Inflammatory macrophage treated with lipopolysaccharide for 4 hours (primary cell): ENCODE results near the gene CENPQ.
"Not testable (repeated sequence)": the region's sequence is repeated elsewhere in the genome, so short reads cannot be mapped to it uniquely, and the experiment has no call there.

Source experiments
- DNase-seq: peaks from one replicate; pipeline ENCODE4 v3.0.0-alpha.2; 2020

The CENPQ gene, protein sequence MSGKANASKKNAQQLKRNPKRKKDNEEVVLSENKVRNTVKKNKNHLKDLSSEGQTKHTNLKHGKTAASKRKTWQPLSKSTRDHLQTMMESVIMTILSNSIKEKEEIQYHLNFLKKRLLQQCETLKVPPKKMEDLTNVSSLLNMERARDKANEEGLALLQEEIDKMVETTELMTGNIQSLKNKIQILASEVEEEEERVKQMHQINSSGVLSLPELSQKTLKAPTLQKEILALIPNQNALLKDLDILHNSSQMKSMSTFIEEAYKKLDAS

DNA sequence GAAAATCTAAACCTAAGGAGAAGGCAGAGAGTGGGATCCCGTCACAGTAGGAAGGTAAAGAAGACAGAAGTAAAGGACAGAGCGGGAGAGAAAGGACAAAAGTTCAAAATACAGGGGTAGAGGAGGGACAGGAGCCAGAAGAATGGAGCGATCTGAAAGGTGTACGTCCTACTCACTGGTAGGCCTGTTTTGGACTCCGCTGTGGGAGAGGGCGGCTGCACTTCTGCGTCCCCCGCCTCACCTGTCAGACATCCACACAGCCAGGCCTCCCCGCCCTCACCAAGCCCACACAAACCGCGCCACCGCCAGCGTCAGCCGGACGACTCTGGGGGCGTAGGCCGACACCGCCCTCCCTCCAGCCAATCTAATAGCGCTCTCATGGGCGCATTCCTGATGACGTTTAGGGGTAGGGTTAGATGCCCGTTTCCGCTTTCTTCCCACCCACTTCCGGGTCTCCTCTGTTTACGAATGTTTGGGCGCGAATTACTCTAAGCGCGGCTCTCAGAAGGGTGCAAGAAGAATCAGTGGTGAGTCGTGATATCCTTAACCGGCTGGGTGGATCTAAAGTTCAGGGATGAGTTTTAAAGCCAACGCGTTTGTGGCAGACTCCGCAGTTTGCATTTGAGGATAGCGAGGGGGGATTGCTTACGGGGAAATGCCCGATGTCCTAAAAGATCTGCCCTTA lies at the start of gene CENPQ, which contains the start of gene MMUT:
TSS of gene CENPQ (plus strand) at position 444 of the 685 bp plus-strand sequence. CDS start 6,807 bp downstream, outside the sequence.
TSS of gene MMUT (minus strand) at position 327 of the 685 bp plus-strand sequence. CDS start 3,787 bp downstream, outside the sequence.
- peak; percentile 96 for DNase-seq

DNA sequence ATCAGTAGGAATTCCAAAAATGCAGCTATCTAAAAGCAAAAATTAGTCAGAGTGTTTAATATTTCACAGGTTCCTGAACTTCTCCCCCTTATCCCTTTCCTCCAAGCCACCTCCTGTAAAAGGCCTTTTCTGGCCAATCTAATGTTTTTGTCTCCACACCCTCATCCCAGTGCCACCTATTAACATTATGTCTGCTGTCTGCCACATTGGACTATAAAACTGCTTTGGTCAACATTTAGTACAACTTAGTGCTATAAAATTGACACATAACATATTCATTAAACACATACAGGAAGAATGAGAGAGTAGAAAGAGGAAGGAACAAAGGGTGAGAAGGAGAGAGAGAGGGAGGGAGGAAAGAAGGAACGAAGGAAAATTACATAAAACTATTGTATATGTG lies 47.8 kb upstream of the CENPQ start:
- no peak for DNase-seq

DNA sequence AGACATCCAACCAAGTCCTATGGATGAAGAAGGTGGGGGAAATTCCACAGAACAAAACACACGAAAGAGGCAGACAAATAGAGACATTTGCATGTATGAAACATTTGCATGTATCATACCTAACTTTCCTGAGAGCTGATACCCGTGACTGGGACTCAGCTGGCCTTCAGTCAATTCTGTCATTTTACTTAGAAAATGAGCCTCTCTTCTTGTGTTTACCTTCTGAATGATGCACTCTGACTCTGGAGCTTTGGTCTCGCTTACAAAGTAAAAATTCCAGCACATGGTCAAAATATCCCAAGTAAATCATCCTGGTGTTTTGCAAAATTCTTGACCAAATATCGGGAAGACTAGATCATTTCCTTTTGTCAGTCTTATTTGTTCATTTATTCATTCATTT lies 47.0 kb upstream of the CENPQ start:
- DNase-seq, result no peak

DNA sequence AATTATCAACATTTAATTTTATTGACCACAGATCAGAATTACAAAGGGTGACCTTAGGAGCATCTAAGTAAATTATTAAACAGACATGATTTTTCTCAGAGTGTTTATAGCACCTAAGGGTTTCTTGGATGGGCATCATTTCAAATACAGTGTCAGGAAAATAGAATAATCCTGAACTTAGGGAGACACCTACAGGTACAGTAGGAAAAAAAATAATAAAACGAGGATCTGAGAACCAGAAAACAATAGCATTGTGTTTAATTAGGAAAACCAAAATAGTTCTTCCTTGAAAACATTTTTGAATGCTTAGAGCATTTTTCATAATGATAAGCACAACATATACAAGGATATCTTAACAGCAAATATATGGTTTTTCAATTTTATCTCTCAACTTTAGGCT lies 39.4 kb upstream of the CENPQ start:
- DNase-seq, result no peak

DNA sequence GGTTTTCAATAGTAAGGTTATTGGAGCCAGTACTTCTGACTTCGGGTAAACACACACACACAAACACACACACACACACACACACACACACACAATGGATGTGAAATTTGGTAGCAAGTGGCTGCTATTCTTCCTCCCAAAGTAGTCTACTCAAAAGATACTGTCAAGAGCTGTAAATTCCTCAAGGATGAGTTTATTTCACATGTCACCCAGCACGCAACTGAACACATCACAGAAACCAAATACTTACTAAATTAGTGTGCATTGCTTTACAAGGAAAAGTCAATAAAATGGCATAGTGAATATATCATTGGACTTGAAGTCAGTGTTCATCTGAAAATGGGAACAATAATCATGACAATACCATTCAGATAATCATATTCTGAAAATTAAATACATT lies 33.0 kb upstream of the CENPQ start:
- DNase-seq, result no peak

DNA sequence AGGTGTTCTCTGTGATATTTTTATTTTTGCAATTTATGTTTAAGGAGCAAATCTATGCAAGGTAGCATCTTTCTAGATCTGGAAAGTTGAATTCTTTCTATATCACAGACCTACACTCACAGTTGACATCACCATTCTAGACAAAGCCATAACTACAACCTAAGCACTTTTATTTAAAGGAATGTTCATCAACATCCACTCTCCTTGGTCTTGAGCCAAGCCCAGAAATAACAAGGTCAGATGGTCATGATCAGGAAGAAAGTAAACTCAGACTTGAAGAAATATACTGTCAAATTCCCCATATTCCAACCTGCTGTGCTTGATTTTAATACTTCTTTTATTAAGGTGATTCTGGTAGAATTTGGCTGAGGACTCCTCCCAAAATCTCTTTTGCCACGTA lies 32.3 kb upstream of the CENPQ start:
- DNase-seq, result no peak

DNA sequence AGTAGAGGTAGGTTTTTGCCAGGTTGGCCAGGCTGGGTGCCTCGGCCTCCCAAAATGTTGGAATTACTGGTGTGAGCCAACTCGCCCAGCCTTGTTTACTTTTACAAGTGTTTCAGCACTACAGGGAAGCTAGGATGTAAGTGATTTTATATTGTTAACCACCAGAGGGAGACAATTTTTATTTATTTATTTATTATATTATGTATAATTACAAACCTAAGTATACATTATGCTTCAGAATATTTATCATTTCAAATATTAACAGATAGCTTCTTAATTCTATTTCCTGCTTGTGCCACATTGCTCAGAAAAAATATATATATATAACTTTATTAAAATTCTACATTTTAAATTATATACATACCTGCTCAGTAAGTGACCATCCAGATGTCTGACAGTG lies 9.9 kb upstream of the CENPQ start:
- DNase-seq, result no peak

DNA sequence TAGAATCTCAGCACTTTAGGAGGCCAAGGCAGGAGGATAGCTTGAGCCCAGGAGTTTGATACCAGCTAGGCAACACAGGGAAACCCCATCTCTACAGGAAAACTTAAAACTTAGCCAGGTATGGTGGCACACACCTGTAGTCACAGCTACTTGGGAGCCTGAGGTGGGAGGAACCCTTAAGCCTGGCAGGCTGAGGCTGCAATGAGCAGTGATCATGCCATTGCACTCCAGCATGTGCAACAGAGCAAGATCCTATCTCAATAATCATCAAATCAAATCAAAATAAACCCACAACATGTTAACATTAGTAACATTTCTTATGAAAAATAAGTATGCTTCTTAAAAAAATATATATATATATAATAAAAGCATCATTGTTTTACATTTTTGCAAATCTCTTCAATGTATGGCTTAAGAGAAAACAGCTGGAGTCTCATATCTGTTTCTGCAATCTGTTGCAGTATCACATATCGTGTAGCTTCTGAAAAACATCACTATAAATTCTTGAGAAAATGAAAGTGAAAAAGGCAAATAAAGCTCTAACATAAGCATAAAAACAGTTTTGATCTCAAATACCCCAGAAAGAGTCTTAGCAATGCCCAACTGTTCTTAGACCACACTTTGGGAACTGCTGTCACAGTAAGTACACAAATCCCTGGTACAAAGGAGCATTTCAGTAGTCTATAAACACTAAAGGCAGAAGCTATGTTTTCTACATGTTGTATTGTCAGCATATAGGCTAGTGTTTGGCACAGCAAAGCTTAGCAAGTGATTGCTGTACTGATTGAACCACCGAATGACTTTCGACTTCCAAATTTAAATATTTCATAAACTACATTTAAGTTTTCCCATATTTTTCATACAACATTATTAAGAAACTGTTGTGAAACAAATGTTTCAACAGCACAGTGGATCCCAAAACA lies 8.1 kb upstream of the CENPQ start:
- DNase-seq, result no peak

DNA sequence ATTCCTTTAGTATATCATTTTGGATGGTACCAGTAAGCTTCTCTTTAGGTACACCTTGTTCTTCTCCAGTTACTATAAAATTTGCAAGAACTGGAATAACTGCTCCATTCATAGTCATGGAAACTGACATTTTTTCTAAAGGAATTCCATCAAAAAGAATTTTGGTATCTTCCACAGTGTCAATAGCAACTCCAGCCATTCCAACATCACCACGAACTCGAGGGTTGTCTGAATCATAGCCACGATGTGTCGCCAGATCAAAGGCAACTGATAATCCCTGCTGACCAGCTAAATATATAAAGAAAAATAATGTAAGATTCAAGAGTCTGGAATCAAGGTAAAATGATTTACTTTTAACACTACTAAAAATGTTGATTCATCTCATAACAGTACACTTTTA lies 5.4 kb upstream of the CENPQ start:
- no peak for DNase-seq

DNA sequence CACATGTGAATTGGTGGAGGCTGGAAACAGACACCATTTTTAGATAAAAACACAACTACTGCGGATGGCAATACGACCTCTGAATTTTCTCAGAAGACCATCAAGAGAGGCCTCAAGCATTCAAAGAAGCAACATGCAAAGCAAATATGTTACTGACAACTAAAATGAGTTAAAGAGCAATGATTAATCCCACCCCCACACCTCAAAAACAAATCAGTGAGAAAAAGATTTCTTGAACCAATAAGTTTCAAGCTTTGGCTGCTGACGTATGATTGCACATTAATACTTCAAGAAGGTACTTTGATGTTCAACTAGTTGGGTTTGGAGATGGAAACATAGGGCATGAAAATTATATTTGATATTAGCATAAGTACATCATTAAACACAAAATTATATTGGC lies 1.1 kb upstream of the CENPQ start:
- peak; percentile 11 for DNase-seq

DNA sequence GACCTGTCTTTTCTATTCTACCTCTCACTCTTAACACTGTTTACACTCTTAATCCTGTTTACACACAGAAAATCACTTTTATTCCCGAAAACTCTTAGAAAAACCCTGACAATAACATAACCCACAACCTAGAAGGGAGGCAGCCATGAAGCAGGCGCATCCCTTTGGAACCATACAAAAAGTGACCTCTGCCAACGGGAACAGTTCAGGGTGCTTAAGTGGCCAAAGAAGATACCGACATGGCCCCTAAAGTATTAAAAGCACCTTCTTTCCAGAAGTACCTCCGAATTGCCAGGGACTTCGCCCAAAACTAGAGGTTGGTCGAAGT lies 607 bp upstream of the CENPQ start:
- DNase-seq, result no peak

DNA sequence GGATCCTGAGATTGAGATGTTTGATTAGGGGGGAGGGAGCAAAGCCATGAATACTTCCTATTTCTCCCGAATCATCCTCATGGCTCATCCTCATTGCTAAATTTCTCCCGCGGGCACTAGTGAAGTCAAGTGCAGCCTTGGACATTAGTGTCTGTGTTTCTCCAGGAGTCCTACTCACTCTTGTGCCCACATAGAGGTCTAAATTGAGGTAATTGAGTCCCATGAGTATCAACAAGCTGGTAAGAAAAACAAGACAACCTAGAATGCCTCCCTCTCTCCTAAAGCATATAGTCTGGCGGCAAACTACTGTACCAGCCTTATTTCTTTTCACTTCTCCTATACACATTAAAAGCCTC lies 420 bp downstream of the CENPQ start:
- no peak for DNase-seq

DNA sequence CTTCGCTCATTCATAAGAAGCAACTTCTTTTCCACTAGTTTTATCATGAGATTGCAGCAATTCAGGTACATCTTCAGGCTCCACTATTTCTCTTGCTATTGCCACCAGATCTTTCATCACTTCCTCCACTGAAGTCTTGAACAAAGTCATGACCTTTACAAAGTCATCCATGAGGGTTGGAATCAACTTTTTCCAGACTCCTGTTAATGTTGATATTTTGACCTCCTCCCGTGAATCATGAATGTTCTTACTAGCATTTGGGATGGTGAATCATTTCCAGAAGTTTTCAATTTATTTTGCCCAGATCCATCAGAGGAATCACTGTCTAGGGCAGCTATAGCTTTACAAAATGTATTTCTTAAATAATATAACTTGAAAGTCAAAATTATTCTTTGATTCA lies 1.5 kb downstream of the CENPQ start:
- DNase-seq, result no peak

DNA sequence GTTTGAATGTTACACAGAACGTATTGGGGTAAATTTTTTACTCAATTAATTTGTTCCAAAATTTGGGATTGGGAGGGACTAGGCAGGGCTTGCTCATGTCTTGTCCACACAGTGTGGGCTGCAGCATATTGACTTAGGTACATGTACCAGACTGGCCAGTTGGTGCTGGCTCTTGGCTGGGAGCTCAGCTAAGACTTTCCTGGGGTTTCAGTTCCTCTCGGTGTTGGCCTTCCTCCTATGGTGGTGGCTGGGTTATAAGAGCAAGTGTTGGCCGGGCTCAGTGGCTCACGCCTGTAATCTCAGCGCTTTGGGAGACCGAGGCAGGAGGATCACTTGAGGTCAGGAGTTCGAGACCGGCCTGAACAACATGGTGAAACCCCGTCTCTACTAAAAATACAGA lies 4.9 kb downstream of the CENPQ start:
- DNase-seq, result no peak

DNA sequence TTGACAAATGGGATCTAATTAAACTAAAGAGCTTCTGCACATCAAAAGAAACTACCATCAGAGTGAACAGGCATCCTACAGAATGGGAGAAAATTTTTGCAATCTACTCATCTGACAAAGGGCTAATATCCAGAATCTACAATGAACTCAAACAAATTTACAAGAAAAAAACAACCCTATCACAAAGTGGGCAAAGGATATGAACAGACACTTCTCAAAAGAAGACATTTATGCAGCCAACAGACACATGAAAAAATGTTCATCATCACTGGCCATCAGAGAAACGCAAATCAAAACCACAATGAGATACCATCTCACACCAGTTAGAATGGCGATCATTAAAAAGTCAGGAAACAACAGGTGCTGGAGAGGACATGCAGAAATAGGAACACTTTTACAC lies 13.4 kb downstream of the CENPQ start:
- not testable (repeated sequence) for DNase-seq

DNA sequence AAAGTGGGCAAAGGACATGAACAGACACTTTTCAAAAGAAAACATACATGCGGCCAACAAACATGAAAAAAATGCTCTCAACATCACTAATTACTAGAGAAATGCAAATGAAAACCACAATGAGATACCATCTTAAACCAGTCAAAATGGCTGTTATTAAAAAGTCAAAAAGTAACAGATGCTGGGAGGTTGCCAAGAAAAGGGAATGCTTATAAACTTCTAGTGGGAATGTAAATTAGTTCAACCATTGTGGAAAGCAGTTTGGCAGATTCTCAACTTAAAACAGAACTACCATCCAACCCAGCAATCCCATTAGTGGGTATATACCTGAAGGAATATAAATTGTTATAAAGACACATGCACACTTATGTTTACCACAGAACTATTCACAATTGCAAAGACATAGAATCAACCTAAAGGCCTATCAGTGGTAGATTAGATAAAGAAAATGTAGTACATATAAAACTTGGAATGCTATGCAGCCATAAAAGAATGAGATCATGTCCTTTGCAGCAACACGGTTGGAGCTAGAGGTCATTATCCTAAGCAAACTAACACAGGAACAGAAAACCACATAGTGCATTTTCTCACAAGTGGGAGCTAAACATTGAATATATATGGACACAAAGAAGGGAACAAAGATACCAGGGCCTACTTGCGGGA lies 16.3 kb downstream of the CENPQ start:
- no peak for DNase-seq

DNA sequence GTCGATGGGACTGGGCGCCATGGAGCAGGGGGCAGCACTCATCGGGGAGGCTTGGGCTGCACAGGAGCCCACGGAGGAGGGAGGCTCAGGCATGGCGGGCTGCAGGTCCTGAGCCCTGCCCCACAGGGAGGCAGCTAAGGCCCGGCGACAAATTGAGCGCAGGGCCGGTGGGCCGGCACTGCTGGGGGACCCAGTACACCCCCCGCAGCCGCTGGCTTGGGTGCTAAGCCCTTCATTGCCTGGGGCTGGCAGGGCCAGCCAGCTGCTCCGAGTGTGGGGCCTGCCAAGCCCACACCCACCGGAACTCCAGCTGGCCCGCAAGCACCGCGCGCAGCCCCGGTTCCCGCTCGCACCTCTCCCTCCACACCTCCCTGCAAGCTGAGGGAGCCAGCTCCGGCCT lies 18.7 kb downstream of the CENPQ start:
- not testable (repeated sequence) for DNase-seq

DNA sequence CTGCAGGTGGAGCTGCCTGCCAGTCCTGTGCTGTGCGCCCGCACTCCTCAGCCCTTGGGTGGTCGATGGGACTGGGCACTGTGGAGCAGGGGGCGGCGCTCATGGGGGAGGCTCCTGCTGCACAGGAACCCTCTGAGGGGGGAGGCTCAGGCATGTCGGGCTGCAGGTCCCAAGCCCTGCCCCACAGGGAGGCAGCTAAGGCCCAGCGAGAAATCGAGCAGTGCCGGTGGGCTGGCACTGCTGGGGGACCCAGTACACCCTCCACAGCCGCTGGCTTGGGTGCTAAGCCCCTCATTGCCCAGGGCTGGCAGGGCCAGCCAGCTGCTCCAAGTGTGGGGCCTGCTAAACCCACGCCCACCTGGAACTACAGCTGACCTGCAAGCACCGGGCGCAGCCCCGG lies 20.2 kb downstream of the CENPQ start:
- not testable (repeated sequence) for DNase-seq

DNA sequence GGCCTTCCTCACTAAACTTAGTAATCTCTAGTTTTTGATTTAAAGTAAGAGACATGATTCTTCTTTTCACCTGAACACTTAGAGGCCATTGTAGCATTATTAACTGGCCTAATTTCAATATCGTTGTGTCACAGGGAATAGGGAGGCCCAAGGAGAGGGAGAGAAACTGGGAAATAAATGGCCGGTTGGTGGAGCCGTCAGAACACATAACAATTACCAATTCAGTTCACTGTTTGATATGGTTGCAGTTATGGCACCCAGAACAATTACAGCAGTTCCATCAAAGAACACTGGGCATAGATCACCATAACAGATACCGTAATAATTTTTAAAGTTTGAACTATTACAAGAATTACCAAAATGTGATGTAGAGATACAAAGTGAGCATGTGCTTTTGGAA lies 27.5 kb downstream of the CENPQ start:
- no peak for DNase-seq

DNA sequence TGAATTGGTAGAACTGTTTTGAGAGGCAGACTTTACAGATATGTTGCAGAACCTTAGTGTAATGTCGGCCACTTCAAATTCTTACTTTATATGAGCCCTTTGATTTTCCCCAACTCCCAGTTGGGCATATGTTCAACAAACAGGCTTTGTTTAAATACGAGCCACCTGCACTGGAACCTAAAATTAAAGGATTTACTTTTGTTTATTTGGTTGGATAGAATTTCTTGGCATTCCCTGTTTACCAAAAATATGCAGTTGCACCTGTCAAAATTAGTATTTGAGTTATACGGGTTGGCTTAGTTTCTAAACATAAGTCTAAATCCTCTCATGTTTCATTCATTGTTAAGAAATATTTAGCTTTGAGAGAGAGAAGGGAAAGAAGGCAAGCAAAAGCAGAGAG lies 34.1 kb downstream of the CENPQ start:
- DNase-seq, result no peak

DNA sequence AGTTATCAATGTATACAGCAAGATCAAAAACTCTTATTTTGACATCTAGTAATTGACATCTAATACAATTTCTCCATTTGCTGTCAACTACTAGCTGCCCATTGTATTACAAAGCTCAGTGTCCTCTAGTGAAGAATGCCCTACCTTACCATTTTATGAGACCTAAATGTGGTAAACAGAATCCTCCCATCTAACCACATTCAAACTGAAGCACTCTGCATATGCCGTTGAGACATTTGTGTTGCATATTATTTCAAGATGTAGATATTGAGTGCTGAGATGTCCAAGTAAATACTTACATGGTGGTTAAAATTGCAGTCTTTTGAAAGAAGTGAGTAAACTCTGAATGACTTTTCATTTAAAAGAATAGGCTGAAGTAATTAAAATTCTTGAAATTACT lies 36.0 kb downstream of the CENPQ start:
- DNase-seq, result no peak

DNA sequence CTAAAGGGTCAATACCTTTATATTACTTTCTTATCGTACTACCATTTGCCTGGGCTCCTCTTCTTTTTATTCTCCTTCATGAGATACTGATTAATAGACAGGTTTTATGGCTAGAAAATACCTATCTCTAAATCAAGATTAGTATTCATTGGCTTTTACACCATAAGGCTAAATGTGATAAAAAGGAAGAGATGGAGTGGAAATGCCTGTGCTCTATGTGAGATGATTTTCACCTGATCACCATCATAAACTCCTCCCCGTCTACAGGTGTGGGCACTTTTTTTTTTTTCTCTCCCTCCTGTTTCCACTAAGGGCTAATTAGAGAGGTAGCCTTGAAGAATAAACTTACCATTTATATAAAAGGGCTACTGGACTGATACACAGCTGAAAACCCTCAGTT lies 36.5 kb downstream of the CENPQ start, which contains the start of gene GLYATL3:
TSS of gene GLYATL3 (plus strand) at position 301 of the 400 bp plus-strand sequence. CDS start 12,068 bp downstream, outside the sequence.
- no peak for DNase-seq

DNA sequence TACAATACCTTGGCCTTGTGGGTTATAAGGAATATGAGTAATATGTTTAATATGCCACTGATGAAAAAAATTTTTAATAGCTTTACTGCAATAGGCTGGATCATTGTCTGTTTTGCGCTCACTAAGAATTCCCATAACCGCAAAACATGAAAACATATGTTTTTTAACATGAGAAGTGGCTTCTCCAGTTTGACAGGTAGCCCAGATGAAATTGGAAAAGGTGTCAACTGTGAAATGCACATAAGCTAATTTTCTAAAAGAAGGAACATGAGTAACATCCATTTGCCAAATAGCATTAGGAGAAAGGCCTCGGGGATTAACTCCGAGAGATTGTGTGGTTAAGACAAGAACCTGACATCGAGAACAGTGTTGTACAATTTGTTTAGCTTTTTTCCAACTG lies 41.5 kb downstream of the CENPQ start:
- DNase-seq, result no peak
